BE2C (cell line): ENCODE data around the gene MRLN.
"Not testable (repeated sequence)": the region's sequence is repeated elsewhere in the genome, so short reads cannot be mapped to it uniquely, and the experiment has no call there.

Experiments
- DNase-seq: peaks from one replicate; pipeline ENCODE4 v3.0.0-alpha.2; 2020
- H3K27me3 ChIP-seq: fragments of 250-450 bp; sonication (Bioruptor Pico); 2 replicates; pipeline ENCODE4 v1.5.1; 2020; ENCODE audit warnings: mild to moderate bottlenecking
- H3K36me3 ChIP-seq: fragments of 250-450 bp; sonication (Bioruptor Pico); 2 replicates; pipeline ENCODE4 v1.5.1; 2020; ENCODE audit warnings: mild to moderate bottlenecking
- H3K4me1 ChIP-seq: fragments of 250-450 bp; sonication (Bioruptor Pico); 2 replicates; pipeline ENCODE4 v1.5.1; 2020
- H3K4me3 ChIP-seq: 2 replicates; pipeline ENCODE4 v1.5.1; 2011; ENCODE audit warnings: low read depth, low read length
- H3K9me3 ChIP-seq: fragments of 250-450 bp; sonication (Bioruptor Pico); 2 replicates; pipeline ENCODE4 v1.5.1; 2020
- TF ChIP-seq, protein P1 (sequence below): IDR thresholded peaks from 2 replicates; pipeline ENCODE4 v1.5.1; 2012; ENCODE audit warnings: mild to moderate bottlenecking, low read depth, low read length

MRLN gene

DNA sequence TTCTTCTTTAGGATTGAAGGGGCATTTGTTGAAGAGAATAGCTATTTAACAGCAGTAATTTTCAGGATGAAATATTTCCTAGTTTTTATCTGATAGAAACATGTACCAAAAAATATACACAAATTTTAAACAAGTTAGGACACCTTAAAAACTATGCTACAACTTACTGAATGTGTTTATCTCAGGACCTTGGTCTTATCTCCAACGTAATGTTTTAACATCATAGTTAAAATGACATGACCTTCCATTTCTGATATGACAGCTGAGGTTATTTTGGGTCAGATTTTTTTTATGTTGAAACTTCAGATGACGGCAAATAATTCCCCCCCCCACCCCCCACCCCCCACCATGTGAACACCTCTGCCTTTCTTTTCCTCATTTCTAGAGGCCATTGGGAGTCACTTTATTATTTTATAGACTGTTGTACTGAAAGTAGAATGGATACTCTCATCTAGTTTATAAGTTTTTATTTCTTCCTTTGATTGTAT, 8.0 kb downstream of the MRLN start:
- no peaks in the 10 kb centered on the region for H3K4me1 ChIP-seq
- H3K4me3 ChIP-seq: no peak overlapping the region
- DNase-seq: no peak
- TF ChIP-seq, protein P1, sequence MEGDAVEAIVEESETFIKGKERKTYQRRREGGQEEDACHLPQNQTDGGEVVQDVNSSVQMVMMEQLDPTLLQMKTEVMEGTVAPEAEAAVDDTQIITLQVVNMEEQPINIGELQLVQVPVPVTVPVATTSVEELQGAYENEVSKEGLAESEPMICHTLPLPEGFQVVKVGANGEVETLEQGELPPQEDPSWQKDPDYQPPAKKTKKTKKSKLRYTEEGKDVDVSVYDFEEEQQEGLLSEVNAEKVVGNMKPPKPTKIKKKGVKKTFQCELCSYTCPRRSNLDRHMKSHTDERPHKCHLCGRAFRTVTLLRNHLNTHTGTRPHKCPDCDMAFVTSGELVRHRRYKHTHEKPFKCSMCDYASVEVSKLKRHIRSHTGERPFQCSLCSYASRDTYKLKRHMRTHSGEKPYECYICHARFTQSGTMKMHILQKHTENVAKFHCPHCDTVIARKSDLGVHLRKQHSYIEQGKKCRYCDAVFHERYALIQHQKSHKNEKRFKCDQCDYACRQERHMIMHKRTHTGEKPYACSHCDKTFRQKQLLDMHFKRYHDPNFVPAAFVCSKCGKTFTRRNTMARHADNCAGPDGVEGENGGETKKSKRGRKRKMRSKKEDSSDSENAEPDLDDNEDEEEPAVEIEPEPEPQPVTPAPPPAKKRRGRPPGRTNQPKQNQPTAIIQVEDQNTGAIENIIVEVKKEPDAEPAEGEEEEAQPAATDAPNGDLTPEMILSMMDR: no peak
- H3K27me3 ChIP-seq: no peaks in the 10 kb centered on the region
- H3K9me3 ChIP-seq: no peaks in the 10 kb centered on the region
- no peaks in the 10 kb centered on the region for H3K36me3 ChIP-seq

DNA sequence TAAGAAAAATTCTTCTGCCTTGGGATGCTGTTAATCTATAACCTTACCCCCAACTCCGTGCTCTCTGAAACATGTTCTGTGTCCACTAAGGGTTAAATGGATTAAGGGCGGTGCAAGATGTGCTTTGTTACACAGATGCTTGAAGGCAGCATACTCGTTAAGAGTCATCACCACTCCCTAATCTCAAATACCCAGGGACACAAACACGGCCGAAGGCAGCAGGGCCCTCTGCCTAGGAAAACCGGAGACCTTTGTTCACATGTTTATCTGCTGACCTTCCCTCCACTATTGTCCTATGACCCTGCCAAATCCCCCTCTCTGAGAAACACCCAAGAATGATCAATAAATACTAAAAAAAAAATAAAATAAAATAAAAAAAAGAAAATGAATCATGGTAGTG, 8.5 kb downstream of the MRLN start:
- not testable (repeated sequence) for H3K27me3 ChIP-seq, H3K9me3 ChIP-seq, H3K4me1 ChIP-seq, DNase-seq, H3K36me3 ChIP-seq, H3K4me3 ChIP-seq

DNA sequence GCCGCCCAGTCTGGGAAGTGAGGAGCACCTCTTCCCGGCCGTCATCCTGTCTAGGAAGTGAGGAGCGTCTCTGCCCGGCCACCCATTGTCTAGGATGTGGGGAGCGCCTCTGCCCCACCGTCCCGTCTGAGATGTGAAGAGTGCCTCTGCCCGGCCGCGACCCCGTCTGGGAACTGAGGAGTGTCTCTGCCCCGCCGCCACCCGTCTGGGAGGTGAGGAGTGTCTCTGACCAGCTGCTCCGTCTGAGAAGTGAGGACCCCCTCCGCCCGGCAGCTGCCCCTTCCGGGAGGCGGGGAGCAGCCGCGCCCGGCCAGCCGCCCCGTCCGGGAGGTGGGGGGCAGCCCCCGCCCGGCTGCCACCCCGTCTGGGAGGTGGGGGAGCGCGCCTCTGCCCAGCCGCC, 9.1 kb downstream of the MRLN start:
- not testable (repeated sequence) for DNase-seq, H3K4me1 ChIP-seq, H3K27me3 ChIP-seq, H3K9me3 ChIP-seq, H3K4me3 ChIP-seq, H3K36me3 ChIP-seq

DNA sequence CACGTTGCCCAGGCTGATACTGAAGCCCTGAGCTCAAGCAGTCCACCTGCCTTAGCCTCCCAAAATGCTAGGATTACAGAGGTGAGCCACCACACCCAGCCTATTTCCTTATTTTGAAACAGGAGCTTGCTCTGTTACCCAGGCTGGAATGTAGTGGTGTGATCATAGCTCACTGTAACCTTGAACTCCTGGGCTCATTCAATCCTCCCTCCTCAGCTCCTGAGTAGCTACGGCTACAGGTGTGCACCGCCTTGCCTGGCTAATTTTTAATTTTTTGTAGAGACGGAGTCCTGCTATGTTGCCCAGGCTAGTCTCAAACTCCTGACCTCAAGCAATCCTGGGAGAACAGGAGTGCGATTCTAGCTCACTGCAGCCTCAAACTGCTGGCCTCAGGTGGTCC, 11.7 kb downstream of the MRLN start:
- Histone ChIP-seq H3K36me3 (no peaks in the 10 kb centered on the region), H3K9me3 (no peaks in the 10 kb centered on the region), H3K4me1 (no peaks in the 10 kb centered on the region), H3K4me3 (no peak overlapping the region), H3K27me3 (no peaks in the 10 kb centered on the region; the same call in 1 of the 2 replicates)
- no peak for DNase-seq
- TF ChIP-seq, protein P1: no peak

DNA sequence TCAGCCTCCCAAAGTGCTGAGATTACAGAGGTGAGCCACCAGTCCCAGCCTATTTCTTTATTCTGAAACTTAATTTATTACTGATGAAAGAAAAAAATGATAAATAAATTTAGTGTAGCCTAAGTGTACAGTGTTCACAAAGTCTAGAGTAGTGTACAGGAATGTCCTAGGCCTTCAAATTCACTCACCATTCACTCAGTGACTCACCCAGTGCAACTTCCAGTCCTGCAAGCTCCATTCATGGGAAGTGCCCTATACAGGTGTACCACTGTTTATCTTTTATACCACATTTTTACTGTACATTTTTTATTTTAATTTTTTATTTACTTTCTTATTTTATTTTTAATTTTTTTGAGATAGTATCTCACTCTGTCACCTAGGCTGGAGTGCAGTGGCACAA, 12.2 kb downstream of the MRLN start:
- no peaks in the 10 kb centered on the region; the same call in 1 of the 2 replicates for H3K27me3 ChIP-seq
- H3K36me3 ChIP-seq: no peaks in the 10 kb centered on the region
- H3K4me3 ChIP-seq: no peak overlapping the region
- H3K4me1 ChIP-seq: no peaks in the 10 kb centered on the region
- H3K9me3 ChIP-seq: no peaks in the 10 kb centered on the region
- TF ChIP-seq, protein P1: no peak
- no peak for DNase-seq

DNA sequence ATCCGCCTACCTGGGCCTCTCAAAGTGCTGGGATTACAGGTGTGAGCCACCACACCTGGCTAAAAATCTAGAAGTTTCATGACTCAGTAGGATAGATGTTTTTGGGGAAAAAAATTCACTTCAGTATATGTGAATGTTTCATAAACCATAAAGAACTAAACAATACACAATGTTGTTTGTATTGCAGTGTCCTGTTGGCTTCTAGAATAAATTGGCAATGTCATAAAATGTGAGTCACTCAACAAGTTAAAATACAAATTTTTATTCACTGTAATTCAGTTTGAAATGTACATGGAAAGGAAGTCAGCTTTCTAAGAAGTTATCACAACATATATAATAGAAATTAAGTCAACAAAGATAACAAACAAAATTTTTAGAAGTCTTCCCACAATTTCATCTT, 16.5 kb downstream of the MRLN start:
- H3K9me3 ChIP-seq: no peaks in the 10 kb centered on the region
- no peaks in the 10 kb centered on the region for H3K4me1 ChIP-seq
- DNase-seq: no peak
- TF ChIP-seq, protein P1: no peak
- no peak overlapping the region for H3K4me3 ChIP-seq
- H3K36me3 ChIP-seq: no peaks in the 10 kb centered on the region
- no peaks in the 10 kb centered on the region; the same call in 1 of the 2 replicates for H3K27me3 ChIP-seq

DNA sequence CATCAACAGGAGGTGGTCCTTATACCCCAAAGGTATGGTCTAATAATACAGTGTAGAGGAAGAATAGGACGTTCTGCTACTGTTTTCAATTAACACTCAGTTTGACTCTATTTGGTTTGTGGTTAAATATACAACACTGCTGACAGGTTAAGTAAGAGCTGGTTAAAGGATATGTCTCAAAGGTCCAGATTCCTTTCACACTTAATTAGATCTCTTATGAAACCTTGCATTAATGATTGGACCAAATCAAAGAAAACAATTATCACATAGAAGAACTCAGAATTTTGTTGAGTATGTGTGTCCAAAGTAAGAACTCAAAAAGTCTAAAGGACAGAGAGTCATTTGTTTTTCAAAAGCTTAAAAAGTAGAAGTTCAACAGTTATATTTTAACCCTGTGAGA, 18.0 kb downstream of the MRLN start:
- no peak for DNase-seq
- H3K4me3 ChIP-seq: no peak overlapping the region

More for the DNA sequence above, 18.0 kb downstream of the MRLN start:
- Histone ChIP-seq H3K27me3 (no peaks in the 10 kb centered on the region; the same call in 1 of the 2 replicates), H3K4me1 (no peaks in the 10 kb centered on the region), H3K9me3 (no peaks in the 10 kb centered on the region), H3K36me3 (no peaks in the 10 kb centered on the region)
- TF ChIP-seq, protein P1: no peak
